ENCODE measurements around the gene FGB.

The FGB gene

DNA sequence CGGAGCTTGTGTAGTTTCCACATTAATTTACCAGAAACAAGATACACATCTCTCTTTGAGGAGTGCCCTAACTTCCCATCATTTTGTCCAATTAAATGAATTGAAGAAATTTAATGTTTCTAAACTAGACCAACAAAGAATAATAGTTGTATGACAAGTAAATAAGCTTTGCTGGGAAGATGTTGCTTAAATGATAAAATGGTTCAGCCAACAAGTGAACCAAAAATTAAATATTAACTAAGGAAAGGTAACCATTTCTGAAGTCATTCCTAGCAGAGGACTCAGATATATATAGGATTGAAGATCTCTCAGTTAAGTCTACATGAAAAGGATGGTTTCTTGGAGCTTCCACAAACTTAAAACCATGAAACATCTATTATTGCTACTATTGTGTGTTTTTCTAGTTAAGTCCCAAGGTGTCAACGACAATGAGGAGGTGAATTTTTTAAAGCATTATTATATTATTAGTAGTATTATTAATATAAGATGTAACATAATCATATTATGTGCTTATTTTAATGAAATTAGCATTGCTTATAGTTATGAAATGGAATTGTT lies at the start of gene FGB:
Gene FGB, plus strand, starts transcription at position 315 of the 558 bp plus-strand sequence. Its CDS starts 8 bp downstream, at position 323.
- H3K4me3 ChIP-seq (ENCODE audit: low read depth, low read length), result no peak within 1 kb of the TSS
- TF ChIP-seq, protein P1, sequence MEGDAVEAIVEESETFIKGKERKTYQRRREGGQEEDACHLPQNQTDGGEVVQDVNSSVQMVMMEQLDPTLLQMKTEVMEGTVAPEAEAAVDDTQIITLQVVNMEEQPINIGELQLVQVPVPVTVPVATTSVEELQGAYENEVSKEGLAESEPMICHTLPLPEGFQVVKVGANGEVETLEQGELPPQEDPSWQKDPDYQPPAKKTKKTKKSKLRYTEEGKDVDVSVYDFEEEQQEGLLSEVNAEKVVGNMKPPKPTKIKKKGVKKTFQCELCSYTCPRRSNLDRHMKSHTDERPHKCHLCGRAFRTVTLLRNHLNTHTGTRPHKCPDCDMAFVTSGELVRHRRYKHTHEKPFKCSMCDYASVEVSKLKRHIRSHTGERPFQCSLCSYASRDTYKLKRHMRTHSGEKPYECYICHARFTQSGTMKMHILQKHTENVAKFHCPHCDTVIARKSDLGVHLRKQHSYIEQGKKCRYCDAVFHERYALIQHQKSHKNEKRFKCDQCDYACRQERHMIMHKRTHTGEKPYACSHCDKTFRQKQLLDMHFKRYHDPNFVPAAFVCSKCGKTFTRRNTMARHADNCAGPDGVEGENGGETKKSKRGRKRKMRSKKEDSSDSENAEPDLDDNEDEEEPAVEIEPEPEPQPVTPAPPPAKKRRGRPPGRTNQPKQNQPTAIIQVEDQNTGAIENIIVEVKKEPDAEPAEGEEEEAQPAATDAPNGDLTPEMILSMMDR (IDR thresholded peaks at IDR 0.05; ENCODE audit: low read depth, low read length, missing control alignments), result no peak
- DNase-seq (ENCODE audit: low read depth), result no peak

DNA sequence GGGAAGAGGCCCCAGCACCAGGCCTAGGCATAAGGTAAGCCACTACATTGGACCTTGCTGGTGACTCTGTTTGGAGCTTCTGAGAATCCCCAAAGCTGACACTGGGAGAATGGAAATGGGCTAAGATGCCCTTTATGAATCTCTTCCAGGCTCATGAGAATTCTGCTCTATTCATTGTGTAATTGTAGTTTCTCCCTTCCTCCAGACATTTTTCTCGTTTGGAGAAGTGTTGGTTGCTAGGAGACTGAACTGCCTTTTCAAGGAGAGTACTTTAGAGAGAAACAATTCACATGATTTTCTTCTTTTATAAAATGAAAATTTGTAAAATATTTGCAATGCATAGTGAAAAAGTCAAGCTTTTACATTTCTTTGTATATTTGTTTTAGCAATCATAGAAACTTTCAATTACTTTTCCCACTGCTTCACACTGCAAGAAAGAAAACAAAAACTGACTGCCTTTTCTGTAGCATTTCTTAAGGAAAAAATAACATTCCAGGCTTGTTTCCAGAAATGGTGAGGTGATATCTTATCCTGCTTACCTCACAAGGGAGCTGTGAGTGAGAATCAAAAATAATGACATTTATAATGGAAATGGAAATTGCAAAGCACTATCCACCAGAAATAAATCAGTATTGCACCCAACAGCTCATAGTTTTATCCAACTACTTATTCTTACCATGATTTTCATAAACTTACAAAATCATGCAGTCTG lies 46.3 kb upstream of the FGB start:
- DNase-seq (ENCODE audit: low read depth), result no peak
- TF ChIP-seq, protein P1 (IDR thresholded peaks at IDR 0.05; ENCODE audit: low read depth, low read length, missing control alignments), result no peak
- H3K4me3 ChIP-seq (ENCODE audit: low read depth, low read length), result no peak overlapping the region

DNA sequence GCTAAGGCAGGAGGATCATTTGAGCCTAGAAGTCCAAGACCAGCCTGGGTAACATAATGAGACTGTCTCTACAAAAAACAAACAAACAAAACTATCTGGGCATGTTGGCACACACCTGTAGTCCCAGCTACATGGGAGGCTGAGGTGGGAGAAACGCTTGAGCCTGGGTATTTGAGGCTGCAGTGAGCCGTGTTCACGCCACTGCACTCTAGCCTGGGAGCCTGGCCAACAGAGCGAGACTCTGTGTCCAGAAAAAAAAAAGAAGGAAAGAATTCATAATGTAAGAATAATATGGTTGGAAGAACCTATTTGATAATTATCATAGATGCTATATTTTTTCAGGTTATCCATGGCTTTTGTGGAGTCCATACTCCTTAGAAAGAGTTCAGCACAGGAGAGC lies 45.2 kb upstream of the FGB start:
- TF ChIP-seq, protein P1 (IDR thresholded peaks at IDR 0.05; ENCODE audit: low read depth, low read length, missing control alignments), result no peak
- H3K4me3 ChIP-seq (ENCODE audit: low read depth, low read length), result no peak overlapping the region
- DNase-seq (ENCODE audit: low read depth), result no peak

DNA sequence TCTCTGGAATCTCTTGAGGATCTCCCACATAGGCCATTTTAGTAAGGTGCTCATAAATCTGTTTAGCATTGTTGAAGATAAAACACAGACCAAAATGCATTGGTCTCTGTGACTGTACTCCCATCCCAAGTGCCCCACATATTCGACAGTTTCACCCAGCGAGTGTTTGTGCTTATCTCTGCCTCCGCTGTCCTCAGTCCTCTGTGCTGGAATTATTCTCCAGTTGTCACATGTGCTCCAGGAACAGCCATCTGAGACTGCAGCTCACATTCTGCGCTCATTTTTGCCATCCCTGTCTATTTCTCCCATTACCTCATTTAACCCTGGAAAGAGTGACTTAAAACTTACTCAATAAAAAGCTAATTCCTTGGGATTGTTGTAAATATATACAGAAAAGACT lies 43.6 kb upstream of the FGB start:
- no peak for DNase-seq (ENCODE audit: low read depth)
- TF ChIP-seq, protein P1 (IDR thresholded peaks at IDR 0.05; ENCODE audit: low read depth, low read length, missing control alignments), result no peak

DNA sequence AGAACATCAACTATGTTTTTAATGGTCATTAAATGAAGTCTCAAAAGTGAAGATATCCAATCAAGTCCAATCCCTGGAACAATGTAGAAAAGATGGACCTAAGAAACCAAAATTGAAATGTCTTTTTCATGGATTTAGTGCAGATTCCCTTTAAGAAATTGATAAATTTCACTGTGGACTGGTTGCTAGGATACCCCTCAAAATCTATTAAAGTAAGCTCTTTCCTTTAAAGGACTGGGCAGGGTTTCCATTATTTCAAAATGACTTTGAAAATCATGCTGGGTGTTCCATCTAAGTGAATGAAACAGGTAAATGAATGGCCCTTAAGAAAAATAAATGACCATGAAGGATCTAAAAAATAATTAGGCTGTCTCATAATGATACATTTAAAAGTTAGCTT lies 41.2 kb upstream of the FGB start:
- H3K4me3 ChIP-seq (ENCODE audit: low read depth, low read length), result no peak overlapping the region
- TF ChIP-seq, protein P1 (IDR thresholded peaks at IDR 0.05; ENCODE audit: low read depth, low read length, missing control alignments), result no peak
- no peak for DNase-seq (ENCODE audit: low read depth)

More for the DNA sequence above, 43.6 kb upstream of the FGB start:
- H3K4me3 ChIP-seq (ENCODE audit: low read depth, low read length), result no peak overlapping the region

DNA sequence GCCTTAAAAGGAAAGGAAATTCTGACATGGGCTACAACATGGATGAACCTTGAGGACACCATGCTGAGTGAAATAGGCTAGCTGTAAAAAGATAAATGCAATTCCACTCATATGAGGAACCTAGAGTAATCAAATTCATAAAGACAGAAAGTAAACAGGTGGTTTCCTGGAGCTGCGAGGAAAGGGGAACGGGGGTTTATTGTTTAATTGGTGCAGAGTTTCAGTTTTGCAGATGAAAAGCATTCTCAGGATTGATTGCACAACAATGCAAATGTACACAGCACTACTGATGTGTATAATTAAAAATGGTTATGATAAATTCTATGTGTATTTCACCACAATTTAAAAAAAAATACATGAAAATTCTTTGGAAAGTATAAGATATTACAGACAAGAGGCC lies 36.7 kb upstream of the FGB start:
- no peak overlapping the region for H3K4me3 ChIP-seq (ENCODE audit: low read depth, low read length)
- no peak for DNase-seq (ENCODE audit: low read depth)
- TF ChIP-seq, protein P1 (IDR thresholded peaks at IDR 0.05; ENCODE audit: low read depth, low read length, missing control alignments), result no peak

DNA sequence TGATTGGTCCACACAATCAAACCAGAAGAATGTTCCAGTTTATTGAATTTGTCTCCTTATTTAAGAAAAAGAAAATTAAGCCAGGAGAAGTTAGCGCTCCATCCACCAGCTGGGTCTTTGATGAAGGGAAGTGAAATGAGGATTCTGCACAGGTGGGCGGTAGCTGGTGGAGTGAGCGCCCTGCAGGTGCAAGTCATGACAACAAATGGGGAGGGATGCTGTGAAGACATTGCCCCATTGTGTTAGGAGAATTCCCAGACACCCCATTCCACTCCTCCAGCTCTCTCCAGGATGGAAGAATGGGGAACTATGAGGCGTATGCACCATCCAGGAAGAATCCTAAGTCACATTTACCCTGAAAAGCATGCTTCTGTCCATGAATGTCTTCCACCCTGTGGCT lies 35.5 kb upstream of the FGB start:
- TF ChIP-seq, protein P1 (IDR thresholded peaks at IDR 0.05; ENCODE audit: low read depth, low read length, missing control alignments), result no peak
- no peak for DNase-seq (ENCODE audit: low read depth)
- H3K4me3 ChIP-seq (ENCODE audit: low read depth, low read length), result no peak overlapping the region

All from GM12864 (cell line).